Lower lobe of right lung (tissue), 2 donors: ENCODE measurements around the gene PSMC3. TPM values are rescaled to one million over a fixed set of nuclear protein-coding genes. Genes with fewer than 3 reads are reported as not detected.

Experiments used
- ATAC-seq, 2 donors: fragments of 200-7000 bp; cut with Tn5 transposase; one replicate each; pipeline ENCODE4 v1.9.1; 2020 to 2022; ENCODE audit warnings: mild to moderate bottlenecking in 2 of 2, moderate library complexity in 2 of 2
- DNase-seq: peaks from one replicate; pipeline ENCODE4 v3.0.0-alpha.2; 2020
- H3K27ac ChIP-seq: fragments of 200-600 bp; one replicate; pipeline ENCODE4 v1.8.0; 2022
- H3K27me3 ChIP-seq: fragments of 200-600 bp; one replicate; pipeline ENCODE4 v1.8.0; 2022; ENCODE audit warnings: low read depth
- H3K36me3 ChIP-seq: fragments of 200-600 bp; one replicate; pipeline ENCODE4 v1.8.0; 2022; ENCODE audit warnings: mild to moderate bottlenecking
- H3K4me1 ChIP-seq: fragments of 200-600 bp; one replicate; pipeline ENCODE4 v1.8.0; 2022
- H3K4me3 ChIP-seq: fragments of 200-600 bp; one replicate; pipeline ENCODE4 v1.8.0; 2022; ENCODE audit warnings: mild to moderate bottlenecking
- H3K9me3 ChIP-seq: fragments of 200-600 bp; one replicate; pipeline ENCODE4 v1.8.0; 2022
- intact Hi-C: fragments of 100-400 bp; cut with DNase I; formaldehyde crosslinking; loops from one replicate; pipeline ENCODE4 v1.11.0; 2022
- long read RNA-seq: library from polyadenylated mRNA; unstranded; transcript quantifications from one replicate; pipeline ENCODE4 v2.0.0, GENCODE V29; 2021
- total RNA-seq: library from RNA; stranded (reverse); fragmentation: NEBNext Ultra II Directional; extraction: Animal tissue kit (Norgen Biotek cat#: 25700); gene quantifications from one replicate; pipeline ENCODE4 v1.2.1, GENCODE V29; 2021
- TF ChIP-seq, protein P1 (sequence below): fragments of 200-600 bp; IDR thresholded peaks from one replicate; pipeline ENCODE4 v1.8.0; 2022; ENCODE audit warnings: antibody characterized with exemption, mild to moderate bottlenecking
- donor health status: DM: no; HTN: yes; CAD: no; lungs with severe emphysema.

The PSMC3 gene
- 77.1 TPM for total RNA-seq
- long read RNA-seq, transcript PSMC3-212 (12 exons, 1,373 nt) = major isoform, 128 of 158 reads
- long read RNA-seq, partial matches to known transcripts = 11 of 158 reads
- long read RNA-seq, other reads (novel, unspliced or antisense) = 19 of 158 reads

- peaks cover 36% of the 10 kb centered on the region for H3K36me3 ChIP-seq
Measured at GRCh38 chr11:47426062-47426956, at the start of gene PSMC3. PSMC3 (minus strand) TSS chr11:47426439; CDS start chr11:47426279, 160 bp downstream.

DNA sequence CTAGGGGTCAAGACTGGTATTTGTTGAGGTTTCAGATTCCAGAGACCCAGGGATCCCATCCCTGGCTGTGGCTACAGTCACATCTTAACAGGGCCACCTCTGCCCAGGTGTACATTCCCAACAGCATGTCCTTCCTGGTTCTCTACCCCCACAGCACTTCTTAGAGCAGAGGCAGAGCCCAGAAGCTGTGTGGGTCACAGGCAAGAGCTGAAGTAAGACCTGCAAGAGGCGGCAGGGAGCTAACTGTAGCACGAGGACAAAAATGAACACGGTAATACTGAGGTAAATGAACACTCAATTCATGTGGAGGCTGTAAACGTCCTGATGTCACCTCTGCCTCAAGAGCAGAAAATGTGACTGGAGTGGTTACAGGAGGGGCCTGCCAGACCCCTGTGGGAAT, 44.4 kb upstream of the PSMC3 start:
- no peak for DNase-seq
- H3K4me1 ChIP-seq = peaks cover 21% of the 10 kb centered on the region
- no peak overlapping the region for H3K27ac ChIP-seq
- H3K4me3 ChIP-seq = no peak overlapping the region
- H3K27me3 ChIP-seq = no peaks in the 10 kb centered on the region
- ATAC-seq = no peak
- intact Hi-C loops = loop anchor here (10.0 kb wide), 1 partner anchor 64 kb away; no protein-coding TSS in a partner anchor
- no peaks in the 10 kb centered on the region for H3K9me3 ChIP-seq
- H3K36me3 ChIP-seq = peaks cover 88% of the 10 kb centered on the region
- TF ChIP-seq, protein P1, sequence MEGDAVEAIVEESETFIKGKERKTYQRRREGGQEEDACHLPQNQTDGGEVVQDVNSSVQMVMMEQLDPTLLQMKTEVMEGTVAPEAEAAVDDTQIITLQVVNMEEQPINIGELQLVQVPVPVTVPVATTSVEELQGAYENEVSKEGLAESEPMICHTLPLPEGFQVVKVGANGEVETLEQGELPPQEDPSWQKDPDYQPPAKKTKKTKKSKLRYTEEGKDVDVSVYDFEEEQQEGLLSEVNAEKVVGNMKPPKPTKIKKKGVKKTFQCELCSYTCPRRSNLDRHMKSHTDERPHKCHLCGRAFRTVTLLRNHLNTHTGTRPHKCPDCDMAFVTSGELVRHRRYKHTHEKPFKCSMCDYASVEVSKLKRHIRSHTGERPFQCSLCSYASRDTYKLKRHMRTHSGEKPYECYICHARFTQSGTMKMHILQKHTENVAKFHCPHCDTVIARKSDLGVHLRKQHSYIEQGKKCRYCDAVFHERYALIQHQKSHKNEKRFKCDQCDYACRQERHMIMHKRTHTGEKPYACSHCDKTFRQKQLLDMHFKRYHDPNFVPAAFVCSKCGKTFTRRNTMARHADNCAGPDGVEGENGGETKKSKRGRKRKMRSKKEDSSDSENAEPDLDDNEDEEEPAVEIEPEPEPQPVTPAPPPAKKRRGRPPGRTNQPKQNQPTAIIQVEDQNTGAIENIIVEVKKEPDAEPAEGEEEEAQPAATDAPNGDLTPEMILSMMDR = no peak

More at GRCh38 chr11:47426062-47426956, at the start of gene PSMC3:
- Histone ChIP-seq H3K27me3 (no peaks in the 10 kb centered on the region), H3K4me1 (peaks cover 19% of the 10 kb centered on the region), H3K4me3 (peak within 1 kb of the TSS; percentile 88), H3K27ac (peak within 1 kb of the TSS; percentile 93), H3K9me3 (no peaks in the 10 kb centered on the region)
- intact Hi-C loops = no loop called here
- DNase-seq (peak; percentile 98), ATAC-seq (peak; percentile 99)
- TF ChIP-seq, protein P1 = no peak

GRCh38 chr11:47469361-47470179, 43.3 kb upstream of the PSMC3 start:
- H3K27me3 ChIP-seq = no peaks in the 10 kb centered on the region
- TF ChIP-seq, protein P1 = no peak
- no peak overlapping the region for H3K4me3 ChIP-seq
- DNase-seq (no peak), ATAC-seq (peak; percentile 6 to 18)
- H3K9me3 ChIP-seq = no peaks in the 10 kb centered on the region
- peaks cover 78% of the 10 kb centered on the region for H3K36me3 ChIP-seq
- H3K4me1 ChIP-seq = peaks cover 21% of the 10 kb centered on the region
- no peak overlapping the region for H3K27ac ChIP-seq
- intact Hi-C loops = loop anchor here (10.0 kb wide), 1 partner anchor 65 kb away; no protein-coding TSS in a partner anchor

- peak; percentile 46 to 58 for ATAC-seq
- TF ChIP-seq, protein P1 = no peak
- DNase-seq = no peak
- Histone ChIP-seq H3K27ac (no peak overlapping the region), H3K36me3 (peaks cover 76% of the 10 kb centered on the region), H3K27me3 (no peaks in the 10 kb centered on the region), H3K4me1 (peaks cover 21% of the 10 kb centered on the region), H3K9me3 (no peaks in the 10 kb centered on the region), H3K4me3 (no peak overlapping the region)
- intact Hi-C loops = no loop called here
Measured at GRCh38 chr11:47468598-47469214, 42.5 kb upstream of the PSMC3 start.

- H3K4me1 ChIP-seq = peaks cover 21% of the 10 kb centered on the region
- TF ChIP-seq, protein P1 = no peak
- ATAC-seq (no peak), DNase-seq (no peak)
- peak overlapping the region; percentile 53 for H3K27ac ChIP-seq
- H3K27me3 ChIP-seq = no peaks in the 10 kb centered on the region
- H3K4me3 ChIP-seq = no peak overlapping the region
- H3K9me3 ChIP-seq = no peaks in the 10 kb centered on the region
- intact Hi-C loops = no loop called here
- peaks cover 66% of the 10 kb centered on the region for H3K36me3 ChIP-seq
Measured at GRCh38 chr11:47467357-47467756, 41.1 kb upstream of the PSMC3 start.
